Measurements from ENCODE around the gene CCDC148.
"Not testable (repeated sequence)": the region's sequence is repeated elsewhere in the genome, so short reads cannot be mapped to it uniquely, and the experiment has no call there.

The CCDC148 gene

DNA sequence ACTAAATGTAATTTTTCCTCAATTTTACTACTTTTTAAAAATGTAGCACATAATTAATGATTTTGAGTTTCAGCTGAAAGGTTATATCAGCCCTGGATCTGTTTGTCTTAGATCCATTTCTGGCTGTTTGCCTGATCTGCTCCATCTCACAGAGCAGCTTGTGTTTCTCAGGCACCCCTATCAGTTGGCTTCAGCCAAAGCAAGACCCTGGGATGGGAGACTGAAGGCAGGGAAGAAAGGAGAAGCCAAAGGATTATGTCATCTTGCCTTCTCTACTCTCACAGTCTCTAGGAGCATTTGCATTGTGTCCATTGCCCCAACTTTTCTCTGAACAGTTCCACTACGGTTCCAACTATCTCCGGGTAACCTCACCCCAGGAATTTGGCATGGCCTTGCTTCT is 110.5 kb downstream of the CCDC148 start:
- no peak for DNase-seq

DNA sequence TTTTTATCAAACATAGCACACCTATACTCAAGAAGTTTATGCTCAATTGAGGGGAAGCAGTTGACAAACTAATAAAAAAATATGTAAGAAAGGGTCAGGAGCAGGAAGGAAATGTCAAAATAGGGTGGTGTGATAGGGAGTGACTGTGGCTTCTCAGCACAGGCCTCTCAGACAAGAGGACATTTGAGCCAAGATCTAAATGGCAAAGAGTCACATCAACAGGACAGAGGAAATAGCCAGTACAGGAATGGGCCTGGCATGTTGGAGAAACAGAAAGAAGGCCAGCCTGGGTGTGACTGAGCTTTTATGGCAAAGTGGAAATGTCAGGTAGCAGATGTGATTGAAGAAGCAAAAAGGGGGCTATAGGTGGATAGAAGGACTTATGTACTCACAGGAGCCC is 117.0 kb downstream of the CCDC148 start:
- no peak for DNase-seq

DNA sequence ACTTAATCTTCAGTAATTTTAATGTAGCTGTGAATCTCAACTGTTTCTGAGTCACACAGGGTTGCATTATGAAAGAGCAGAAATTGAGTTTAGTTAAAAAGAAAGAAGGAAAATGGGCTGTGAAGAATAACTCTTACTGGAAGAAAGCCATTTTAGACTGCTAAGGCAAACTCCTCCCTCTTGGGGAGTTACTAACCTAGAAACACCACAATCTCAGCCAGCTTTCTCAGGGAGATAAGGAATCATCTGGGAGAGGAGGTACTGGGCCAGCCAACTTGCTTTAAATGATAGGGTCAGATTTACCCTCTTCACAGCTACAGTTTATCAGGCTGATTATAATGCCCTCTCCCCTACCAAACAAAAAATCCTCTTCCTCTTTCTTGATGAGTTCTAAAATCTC is 119.5 kb downstream of the CCDC148 start:
- no peak for DNase-seq

DNA sequence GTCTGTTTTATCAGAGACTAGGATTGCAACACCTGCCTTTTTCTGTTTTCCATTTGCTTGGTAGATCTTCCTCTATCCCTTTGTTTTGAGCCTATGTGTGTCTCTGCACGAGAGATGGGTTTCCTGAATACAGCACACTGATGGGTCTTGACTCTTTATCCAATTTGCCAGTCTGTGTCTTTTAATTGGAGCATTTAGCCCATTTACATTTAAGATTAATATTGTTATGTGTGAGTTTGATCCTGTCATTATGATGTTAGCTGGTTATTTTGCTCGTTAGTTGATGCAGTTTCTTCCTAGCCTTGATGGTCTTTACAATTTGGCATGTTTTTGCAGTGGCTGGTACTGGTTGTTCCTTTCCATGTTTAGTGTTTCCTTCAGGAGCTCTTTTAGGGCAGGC is 124.8 kb downstream of the CCDC148 start:
- DNase-seq: not testable (repeated sequence)

DNA sequence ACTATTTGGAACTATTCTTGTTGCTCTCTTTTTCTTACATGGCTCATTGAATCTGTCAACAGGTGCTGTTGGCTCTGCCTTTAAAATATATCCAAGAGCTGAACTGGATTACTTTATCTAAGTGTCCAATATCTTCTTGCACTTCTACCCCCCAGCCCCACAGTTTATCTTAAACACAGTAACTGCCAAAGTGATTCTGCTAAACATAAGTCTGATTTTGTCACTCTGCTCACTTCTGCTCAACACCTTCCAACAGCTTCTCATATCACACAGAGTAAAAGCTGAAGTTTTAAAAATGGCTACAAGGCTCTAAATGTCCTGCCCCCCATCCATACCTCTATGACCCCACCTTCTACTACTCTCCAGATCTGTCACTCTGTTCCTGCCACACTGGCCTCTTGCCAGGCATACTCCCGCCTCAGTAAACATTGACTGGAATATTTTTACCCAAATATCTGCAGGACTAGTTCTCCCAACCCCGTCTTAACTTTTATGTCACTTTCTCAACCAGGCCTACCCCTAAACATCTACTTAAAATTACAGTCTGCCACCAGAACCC is 130.7 kb downstream of the CCDC148 start:
- no peak for DNase-seq

DNA sequence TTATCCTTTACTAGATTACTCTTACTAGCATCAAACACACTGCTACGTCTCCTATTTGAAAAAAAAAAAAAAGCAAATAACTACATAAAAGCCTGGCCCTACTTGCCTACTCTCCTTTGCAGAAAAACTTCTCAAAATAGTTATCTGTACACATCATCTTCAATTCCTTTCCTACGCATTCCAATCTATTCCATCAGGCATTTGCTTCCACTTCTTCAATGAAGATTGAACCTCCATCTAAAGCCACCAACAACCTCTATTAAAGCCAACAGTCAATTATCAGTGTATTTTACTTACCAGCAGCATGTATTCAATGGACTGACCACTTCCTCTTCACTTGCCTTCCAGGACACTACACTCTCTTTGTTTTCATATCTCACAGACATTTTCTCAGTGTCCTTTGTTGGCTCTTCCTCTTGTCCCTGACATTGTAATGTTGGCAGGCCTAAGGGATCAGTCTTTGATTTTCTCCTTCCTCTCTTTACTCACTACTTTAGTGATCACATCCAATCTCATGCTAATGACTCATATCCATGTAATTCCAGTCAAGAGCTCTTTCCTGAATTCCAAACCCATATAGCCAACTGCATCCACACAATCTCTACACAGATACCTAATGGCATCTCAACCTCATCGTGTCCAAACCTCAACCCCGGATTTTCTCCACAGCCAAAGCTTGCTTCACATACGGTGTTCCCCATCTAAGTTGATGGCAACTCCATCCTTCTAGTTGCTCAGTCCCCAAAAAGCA is 131.3 kb downstream of the CCDC148 start:
- no peak for DNase-seq

DNA sequence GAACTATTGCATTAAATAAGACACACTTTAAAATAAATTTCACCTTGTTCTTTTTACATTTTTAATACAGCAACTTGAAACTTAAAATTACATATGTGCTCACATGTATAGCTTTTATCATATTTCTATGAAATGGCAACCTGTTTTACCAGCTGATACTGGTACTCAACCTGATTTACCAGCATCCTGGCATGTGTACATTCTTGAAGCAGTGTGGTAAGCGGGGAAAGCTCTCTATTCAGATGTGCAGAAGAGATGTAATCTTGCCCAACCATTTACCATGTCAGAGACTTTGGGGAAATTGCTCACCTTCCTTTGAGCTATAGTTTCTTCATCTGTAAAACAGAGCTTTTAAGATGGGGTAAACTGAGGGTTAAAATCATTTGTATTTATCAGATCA is 133.2 kb downstream of the CCDC148 start:
- no peak for DNase-seq

DNA sequence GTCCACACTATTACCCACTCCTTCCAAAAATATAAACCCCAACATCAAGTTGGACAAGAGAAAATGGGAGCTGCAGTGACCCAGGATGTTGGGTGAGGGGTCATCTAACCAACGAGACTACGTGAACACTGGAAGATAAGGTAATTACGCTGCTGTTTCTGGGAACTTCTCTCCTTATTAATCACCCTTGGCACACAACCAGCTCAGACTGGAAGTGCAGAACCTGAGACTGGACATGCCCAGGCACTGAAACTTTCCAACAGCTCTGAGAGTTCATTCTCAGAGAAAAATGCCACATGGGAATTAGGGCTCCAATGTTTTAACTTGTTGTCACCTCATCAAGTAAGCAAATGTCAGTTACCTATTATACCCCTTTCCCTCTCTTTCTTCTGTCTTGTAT is 135.3 kb downstream of the CCDC148 start:
- DNase-seq: no peak

DNA sequence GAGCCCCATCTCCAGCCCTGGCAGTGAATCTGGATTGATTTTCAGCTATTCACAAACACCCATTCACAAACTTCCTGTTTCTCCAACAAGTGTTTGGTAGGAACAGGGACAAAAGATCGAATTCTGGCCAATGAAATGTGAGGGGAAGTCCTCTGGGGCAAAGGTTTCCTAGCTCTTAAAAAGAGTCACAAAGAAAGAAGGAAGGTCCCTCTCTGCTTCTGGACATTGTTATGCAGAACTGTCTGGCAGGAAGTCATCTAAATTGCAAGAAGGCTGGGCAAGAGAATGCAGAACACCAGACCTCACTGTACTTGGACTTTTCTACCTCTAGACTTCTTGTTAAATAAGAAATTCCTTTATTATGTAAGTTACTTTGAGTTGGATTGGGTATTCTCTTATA is 137.3 kb downstream of the CCDC148 start:
- DNase-seq: no peak

DNA sequence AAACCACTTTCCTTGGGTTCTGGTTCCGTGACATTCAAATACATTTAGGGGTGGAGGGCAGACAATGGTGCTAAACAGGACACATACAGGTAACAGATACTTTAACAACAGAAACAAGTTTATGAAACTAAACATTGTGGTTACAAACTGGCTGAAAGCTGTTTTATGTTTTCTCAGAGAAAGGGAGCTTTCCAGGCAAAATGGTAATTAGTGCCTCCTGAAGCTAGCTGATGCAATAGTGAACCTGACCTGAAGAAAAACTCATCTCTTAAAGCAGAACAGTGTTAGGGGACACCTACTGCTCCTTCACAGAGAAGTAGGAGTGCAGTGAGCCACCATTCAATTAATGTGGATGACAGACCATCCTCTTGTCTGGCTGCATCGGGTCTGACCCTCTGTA is 138.9 kb downstream of the CCDC148 start:
- DNase-seq: no peak

DNA sequence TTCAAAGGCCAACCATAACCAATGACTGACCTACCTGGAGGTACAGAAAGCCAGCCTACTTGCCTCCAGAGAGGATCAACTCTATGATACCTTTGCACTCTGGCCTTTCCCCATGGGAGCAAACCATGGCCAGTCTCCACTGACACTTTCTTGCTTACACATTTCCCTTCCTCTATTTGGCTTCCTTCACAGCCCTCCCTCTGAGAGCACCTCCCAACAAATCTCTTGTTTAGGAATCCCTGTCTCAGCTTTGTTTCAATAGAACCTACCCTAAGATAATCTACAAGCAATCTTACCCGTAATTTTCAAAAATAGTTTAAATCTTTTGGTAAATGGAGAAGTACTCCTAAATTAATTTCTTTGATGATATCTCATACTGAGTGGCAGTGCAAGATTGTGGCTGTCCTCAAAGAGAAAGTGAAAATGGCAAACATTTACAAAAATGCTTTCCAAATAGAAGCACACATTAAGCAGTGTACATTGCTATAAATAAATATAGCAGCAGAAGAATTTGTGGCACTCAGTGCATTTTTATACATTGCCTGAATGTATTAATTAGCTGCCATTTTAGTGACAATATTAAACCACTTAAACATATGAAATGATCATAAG is 140.6 kb downstream of the CCDC148 start:
- DNase-seq: no peak

DNA sequence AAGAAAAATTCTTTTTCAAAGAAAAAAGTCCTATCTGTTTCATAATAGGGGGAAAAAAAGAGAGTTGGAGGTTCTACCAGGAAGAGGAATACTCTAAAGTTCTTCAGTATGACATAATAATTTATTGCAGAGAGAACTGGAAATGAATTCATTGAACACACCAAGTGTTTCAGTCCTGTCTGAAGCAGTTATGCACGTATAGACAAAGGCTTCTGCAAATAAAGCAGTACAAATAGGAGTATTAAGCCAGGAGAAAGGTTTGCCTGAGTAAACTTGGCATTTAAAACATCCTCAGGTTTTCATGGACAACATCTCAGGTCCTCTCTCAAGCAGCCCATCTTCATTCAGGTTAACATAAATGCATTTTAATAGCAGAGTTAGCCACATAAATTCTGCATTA is 141.6 kb downstream of the CCDC148 start:
- DNase-seq: no peak

DNA sequence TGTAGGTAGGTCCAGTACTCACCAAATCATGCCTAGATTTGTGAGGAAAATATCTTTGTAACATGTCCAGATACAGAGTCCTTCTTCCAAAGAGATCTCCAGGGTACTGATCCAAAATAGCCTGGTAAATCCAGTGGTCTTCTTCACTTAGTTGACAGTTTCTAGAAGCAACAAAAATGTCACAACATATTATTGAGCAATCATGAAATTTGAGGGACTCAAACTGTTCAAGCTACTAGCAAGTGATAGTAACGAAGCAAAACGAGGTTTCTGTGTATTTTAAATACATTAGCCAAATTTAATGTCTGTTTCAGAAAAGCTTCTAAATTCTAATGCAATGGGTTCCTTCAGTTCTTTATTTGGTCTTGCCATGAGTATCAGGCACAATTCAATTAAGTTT is 142.8 kb downstream of the CCDC148 start:
- DNase-seq: no peak

DNA sequence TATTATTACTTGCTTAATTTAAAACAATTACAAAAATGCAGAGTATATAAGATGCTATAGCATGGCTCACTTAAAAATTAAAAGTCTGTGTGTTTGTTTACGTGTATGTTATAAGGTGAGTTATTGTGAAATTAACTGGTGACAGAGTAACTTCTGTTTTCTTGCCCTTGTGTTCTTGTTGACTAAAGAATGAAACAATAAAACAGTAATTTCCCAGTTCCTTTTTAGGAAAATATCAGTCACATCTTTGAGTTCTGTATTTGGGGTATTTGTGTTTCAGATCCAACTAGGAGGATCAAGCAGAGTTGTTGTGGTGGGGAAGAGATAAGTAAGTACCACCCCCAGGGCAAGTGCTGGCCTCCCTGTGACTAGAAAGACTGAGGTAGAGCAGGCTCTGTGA is 143.6 kb downstream of the CCDC148 start:
- DNase-seq: no peak

DNA sequence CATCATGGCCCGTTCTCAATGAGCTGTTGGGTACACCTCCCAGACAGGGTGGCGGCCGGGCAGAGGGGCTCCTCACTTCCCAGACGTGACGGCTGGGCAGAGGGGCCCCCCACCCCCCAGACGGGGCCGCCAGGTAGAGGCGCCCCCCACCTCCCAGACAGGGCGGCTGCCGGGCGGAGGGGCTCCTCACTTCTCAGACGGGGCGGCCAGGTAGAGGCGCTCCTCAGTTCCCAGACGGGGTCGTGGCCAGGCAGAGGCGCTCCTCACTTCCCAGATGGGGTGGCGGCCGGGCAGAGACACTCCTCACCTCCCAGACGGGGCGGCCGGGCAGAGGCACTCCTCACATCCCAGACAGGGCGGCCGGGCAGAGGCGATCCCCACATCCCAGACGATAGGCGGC is 146.1 kb downstream of the CCDC148 start:
- not testable (repeated sequence) for DNase-seq

DNA sequence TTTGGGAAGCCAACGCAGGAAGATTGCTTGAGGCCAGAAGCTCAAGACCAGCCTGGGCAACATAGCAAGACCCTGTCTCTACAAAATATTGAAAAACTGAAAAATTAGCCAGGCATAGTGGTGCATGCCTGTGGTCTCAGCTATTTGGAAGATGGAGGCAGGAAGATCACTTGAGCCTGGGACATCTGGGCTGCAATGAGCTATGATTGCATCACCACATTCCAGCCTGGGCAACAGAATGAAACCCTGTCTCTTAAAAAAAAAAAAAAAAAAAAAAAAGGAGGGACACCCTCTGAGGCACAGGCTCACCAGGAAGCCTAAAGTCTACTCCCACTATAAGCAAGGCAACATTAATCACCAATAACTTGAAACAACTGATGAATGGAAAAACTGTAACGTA is 151.1 kb downstream of the CCDC148 start:
- DNase-seq: no peak

DNA sequence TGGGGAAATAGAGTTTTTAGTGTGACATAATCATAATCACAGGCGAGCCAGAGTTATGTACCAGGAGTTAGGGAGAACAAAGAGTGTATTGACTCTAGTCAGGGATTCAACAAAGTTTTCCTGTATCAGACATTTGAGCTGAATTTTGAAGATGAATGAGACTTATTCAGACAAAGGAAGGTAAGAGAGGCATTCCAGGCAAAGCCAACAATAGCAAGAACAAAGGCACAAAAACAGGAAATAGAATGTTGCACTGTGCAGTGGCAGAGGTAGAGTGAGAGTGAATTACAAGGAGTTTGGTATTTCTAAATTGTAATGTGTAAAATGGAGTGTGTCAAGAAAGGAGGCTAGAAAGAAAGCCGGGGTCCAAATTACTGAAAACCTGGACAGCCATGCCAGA is 156.2 kb downstream of the CCDC148 start:
- no peak for DNase-seq

DNA sequence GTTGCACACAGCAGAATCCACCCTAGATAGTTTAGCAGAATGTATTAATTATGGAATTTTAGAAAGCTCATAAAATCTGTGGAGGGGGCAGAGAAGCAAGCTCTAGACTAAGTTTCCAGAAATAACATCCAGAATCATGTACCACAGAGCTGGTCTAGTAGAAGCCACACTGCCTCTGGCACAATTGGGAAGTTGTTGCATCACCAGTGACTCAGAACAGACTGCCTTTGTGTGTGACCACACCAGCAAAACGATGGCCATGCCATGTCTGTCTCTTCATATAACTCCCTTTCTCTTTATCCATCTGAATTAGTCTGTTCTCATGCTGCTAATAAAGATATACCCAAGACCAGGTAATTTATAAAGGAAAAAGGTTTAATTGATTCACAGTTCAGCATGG is 158.9 kb downstream of the CCDC148 start:
- DNase-seq: no peak

DNA sequence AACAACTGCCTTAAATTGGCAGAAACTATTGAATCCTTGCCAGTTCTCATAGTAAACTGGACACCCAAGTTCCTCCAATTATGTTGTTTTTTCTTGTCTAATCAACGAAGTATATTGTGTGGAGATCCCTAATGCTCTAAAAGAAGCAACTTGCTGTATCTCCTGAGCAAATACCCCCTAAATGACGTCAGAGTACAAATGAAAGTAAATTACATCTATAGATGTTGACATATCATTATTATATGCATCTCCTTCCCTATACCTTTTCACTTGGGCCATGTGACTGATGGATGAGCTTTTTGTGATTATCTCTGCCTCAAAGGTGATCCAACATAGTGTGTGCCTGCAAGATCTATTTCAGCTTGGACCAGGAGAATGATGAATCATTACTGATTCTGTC is 159.4 kb downstream of the CCDC148 start:
- DNase-seq: no peak

DNA sequence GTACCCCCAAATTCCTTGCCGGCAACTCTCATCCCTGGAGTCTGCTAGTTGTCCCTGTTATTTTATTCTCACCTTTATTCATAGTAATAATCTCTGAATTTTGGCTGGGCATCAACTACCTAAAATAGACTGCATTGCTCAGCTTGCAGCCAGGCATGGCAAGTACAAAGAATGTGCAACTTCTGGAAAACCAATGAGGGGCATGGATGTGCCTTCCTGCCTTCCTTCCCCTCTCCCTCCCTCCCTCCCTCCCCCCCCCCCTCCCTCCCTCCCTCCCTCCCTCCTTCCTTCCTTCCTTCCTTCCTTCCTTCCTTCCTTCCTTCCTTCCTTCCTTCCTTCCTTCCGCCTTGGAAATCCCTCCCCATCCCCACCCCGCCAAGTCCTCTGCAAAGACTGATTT is 162.8 kb downstream of the CCDC148 start:
- no peak for DNase-seq

DNA sequence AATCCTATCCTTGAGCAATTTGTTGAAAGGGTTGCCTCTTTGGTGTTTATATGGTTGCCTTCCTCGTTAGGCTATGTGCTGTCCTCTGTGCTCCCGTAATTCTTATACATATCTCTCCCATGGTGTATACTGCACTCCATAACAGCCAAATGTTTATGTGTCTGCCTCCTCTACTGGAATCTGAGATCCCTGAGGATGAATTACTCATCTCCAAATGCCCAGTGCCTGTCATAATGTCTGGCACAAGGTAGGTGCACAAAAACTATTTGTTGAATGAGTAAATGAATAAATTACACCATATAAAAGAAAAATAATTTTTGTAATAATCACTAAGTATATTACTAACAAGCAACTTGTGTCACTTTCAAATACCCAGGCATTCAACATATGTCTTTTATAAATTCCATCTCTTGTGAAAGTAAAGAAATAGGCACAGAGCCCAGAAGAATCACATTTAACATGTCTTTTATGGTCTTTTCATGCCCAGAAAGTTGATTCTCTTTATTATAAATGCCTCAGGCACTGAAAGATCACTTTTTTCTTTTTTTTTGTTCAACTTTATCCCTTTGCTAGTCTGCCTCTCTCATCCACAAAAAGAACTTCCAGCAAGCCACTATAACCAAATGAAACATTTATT is 164.9 kb downstream of the CCDC148 start:
- no peak for DNase-seq

DNA sequence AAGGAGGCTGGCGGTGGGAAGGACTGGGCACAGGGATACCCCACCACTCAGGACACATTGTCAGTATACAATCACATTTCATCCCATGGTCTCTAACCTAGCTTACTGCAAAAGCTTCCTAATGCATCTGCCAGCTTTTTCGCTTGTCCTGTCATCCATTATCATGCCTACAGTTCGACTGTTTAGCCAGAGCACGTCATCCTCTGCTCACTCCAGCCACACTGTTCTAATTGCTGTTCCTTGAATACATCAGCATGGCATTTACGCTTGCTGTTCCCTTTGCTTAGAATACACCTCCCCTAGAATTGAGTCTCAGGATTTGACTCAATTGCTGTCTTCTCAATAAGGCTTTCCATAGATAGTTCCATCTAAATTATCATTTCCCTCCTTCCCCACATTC is 166.3 kb downstream of the CCDC148 start:
- no peak for DNase-seq

DNA sequence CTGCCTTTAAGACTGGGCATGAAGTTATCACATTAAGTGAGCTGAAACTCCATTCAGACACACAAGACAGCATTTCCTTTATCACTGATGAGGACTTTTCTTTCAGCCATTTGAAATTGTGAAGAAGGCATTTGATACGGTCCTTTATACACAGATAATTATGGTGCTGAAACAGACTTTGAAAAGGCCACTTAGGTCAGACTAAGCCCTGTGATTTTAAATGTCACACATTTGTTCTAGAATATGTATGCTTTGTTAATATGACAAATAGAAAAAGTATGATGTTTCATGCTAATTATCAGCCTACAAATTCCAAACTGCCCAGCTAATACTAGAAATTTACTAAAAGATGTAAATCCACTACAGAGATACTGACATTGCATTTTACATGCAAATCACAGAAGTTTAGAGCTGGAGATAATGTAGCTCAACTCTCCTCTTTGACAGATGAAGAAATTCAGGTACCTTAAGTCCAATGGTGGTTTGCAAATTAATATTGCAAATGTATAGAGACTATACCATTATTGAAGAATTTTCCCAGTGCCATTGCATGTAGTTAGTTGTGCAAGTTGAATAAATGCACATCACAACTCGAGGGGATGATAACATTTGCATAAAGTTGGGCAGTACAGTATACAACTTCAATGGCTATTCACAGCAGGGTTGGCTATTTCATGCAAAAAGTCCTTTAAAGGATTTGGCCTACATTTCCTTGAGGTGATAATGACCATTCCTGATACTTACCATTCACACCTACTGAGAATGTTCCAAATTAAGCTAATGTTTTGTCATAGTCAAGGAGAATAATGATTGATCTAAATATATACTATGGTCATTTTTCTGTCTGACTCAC is 179.7 kb downstream of the CCDC148 start:
- DNase-seq: no peak
